GM12892 (cell line): ENCODE data around the gene GLIS1.

Experiments used
- POLR2A ChIP-seq: IDR thresholded peaks from 2 replicates; pipeline ENCODE4 v1.6.1; 2011; ENCODE audit warnings: low read depth, low read length, control low read depth
- POLR2AphosphoS5 ChIP-seq: IDR thresholded peaks from 2 replicates; pipeline ENCODE4 v1.6.1; 2011; ENCODE audit warnings: low read depth, low read length, control low read depth

GRCh38 chr1:53693339-53693738 lies 45.6 kb downstream of the GLIS1 start:
- no peak for TF ChIP-seq POLR2A
- no peak for TF ChIP-seq POLR2AphosphoS5
